ENCODE data around the gene SPHKAP. TPM values are rescaled to one million over a fixed set of nuclear protein-coding genes. Genes with fewer than 3 reads are reported as not detected.

The SPHKAP gene
- total RNA-seq, 1 donor from 2014 or later = 124 TPM

- ATAC-seq = peak; percentile 31
- no peak for DNase-seq
- intact Hi-C loops (cut with micrococcal nuclease) = loop anchor here (10.0 kb wide), 1 partner anchor 598 kb away; no protein-coding TSS in a partner anchor
These were observed 125.0 kb downstream of the SPHKAP start for GRCh38 chr2:228056293-228057097.

- ATAC-seq = peak; percentile 92
- no peak for DNase-seq
- intact Hi-C loops (cut with micrococcal nuclease) = no loop called here
These were observed 132.5 kb downstream of the SPHKAP start for GRCh38 chr2:228048838-228049490.

DNA sequence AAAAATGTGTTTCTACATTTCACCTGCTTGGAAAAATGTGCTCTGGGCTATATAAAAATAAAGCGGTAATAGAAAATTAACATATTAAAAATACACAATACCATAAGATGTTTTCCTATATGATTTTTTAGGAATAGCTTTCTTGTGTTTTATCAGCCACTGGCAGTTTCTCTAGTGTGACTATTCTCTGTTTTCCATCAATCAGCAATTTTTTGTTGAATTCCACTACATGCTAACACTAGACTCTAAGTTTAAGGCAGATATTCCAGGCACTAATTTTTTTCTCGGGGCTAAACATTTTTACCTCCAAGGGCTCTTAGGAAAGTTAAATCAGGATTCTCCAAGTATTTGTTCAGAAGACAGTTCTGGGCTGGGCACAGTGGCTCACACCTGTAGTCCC is 140.5 kb downstream of the SPHKAP start:
- intact Hi-C loops (cut with micrococcal nuclease) = no loop called here

DNA sequence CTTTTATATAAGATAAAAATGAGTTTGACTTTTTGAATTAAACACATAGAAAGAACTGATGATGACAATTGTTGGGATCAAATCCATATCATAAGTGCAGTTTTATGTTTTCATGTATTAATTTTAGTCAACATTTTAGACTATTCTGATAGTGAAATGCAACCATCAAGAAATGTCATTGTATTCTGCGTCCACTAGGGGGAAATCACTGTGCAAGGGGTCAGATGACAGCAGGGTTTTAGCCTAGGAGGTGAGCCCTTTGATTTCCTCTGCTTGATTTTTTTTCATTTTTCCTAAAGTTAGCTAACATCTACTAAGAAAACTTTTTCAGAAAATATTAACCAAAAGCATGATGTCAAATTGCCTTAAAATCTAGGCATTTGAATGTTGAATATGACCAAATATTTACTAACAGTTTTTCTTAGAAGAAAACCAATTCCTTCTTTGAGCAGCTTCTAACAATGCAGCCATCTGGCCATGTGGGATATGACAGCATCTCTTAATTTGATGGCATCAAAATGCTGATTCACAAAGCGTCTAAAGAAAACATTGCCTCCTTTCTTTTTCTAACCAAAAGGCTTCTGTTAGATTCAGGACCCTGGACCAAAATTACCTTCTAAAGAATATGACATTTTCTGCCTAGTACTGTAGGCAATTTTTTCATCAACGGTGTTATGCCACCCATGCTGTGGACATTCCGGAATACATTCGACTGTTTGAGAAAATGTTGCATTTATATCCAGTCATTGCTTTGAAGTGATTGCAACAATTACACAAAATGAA is 141.5 kb downstream of the SPHKAP start:
- DNase-seq = no peak
- no peak for ATAC-seq
- intact Hi-C loops (cut with micrococcal nuclease) = no loop called here

More for the DNA sequence above, 140.5 kb downstream of the SPHKAP start:
- ATAC-seq (no peak), DNase-seq (no peak)

- no peak for ATAC-seq
- no peak for DNase-seq
- intact Hi-C loops (cut with micrococcal nuclease) = no loop called here
These were observed 142.5 kb downstream of the SPHKAP start for GRCh38 chr2:228038967-228039366.

DNA sequence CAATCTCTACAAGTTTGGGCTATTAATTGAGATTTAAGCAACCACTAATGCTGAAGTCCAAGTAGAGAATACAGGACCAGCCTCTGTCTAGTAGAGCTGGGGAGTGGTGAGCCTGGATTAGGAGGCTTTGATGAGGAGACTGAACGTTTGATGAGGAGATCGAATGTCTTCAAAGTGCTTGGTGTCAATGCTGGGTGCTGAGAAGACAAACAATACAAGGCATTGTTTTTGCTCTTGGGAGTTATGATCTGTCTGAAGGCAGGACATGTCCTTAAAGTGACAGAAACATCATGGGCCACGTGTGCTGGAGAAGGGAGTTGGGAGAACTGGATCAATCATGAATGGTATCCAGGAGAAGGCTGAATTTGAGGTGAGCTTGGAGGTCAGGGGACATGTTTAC is 143.6 kb downstream of the SPHKAP start:
- ATAC-seq = no peak
- no peak for DNase-seq
- intact Hi-C loops (cut with micrococcal nuclease) = no loop called here

- no peak for ATAC-seq
- intact Hi-C loops (cut with micrococcal nuclease) = no loop called here
- no peak for DNase-seq
These were observed 157.9 kb downstream of the SPHKAP start for GRCh38 chr2:228023619-228024018.

GRCh38 chr2:228018311-228018710 is 163.2 kb downstream of the SPHKAP start:
- no peak for DNase-seq
- intact Hi-C loops (cut with micrococcal nuclease) = no loop called here
- ATAC-seq = peak; percentile 80

DNA sequence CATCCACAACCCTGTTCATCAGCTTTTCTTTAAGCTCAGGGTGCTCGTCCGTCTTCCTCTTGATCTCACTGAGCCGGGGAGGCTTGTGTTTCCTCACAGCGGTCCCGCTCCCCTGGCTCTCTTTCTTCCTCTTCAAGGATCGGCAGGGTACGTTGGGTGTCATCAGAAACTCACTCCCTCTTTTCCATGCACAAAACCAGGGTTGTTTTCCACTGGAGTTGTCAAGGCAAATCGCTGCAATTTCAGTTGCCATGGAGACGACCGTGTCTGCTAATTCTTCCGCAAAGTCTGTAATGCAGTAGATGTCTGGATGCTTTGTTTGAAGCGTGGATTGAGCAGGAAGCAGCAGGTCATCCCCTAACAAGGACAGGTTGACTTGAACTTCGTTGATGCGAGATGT is 163.7 kb downstream of the SPHKAP start:
- no peak for DNase-seq
- intact Hi-C loops (cut with micrococcal nuclease) = no loop called here
- no peak for ATAC-seq

- ATAC-seq (no peak), DNase-seq (no peak)
- intact Hi-C loops (cut with micrococcal nuclease) = no loop called here
These were observed 165.1 kb downstream of the SPHKAP start for GRCh38 chr2:228016402-228016801.

- ATAC-seq = no peak
These were observed 165.7 kb downstream of the SPHKAP start for GRCh38 chr2:228015741-228016140.

DNA sequence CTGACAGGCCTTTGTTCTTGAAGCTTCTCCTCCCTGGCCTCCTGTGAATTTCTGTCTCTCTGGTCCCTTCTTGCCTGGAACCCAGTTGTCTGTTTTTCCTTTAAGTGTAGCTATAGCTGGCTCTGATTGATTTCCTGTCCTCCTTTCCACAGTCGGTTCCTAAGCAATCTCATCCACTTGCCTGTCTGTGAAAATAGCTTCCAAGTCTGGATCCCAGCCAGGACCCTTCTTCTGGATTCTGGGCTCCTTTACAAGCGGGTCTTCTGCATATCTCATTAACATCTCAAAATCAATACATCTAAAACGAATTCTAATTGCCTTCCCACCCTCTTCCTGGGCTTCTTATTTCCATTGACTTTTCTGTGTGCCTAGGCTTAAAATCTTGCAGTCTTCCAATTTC is 185.1 kb downstream of the SPHKAP start:
- no peak for DNase-seq
- ATAC-seq = no peak
- intact Hi-C loops (cut with micrococcal nuclease) = no loop called here

More at GRCh38 chr2:228015741-228016140, 165.7 kb downstream of the SPHKAP start:
- DNase-seq = no peak
- intact Hi-C loops (cut with micrococcal nuclease) = no loop called here

- intact Hi-C loops (cut with micrococcal nuclease) = no loop called here
- no peak for ATAC-seq
- DNase-seq = no peak
These were observed 190.6 kb downstream of the SPHKAP start for GRCh38 chr2:227990937-227991336.

GRCh38 chr2:227973241-227973640 is 208.2 kb downstream of the SPHKAP start:
- DNase-seq = no peak

DNA sequence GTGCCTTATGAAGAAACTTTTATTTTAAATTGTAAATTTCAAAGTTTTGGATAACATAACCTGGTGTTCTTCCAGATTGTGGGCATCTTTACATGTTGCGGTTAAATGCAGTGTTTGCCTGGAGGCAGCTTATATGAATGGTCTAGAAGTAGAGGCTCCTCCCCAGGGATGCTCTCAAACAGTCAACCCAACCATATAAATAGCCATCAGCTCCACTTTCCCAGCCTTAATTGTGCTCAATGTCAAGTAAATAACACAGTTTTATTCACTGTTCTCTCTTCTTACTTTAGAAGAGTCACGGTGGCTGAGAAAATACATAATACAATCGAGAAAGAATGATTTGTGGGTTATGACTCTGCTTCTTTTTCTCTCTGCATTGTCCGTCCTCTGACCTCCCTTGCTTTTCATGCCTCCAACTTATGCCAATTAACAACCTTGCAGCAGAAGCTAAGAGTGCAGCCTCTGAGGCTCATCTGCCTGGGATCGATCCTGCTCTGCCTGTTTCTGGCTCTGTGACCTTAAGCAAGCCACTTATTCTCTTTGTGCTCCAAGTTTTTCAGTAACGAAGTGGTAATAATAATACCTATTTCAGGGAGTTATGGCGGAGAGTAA is 209.8 kb downstream of the SPHKAP start:
- ATAC-seq (no peak), DNase-seq (no peak)
- intact Hi-C loops (cut with micrococcal nuclease) = no loop called here

More at GRCh38 chr2:227973241-227973640, 208.2 kb downstream of the SPHKAP start:
- no peak for ATAC-seq
- intact Hi-C loops (cut with micrococcal nuclease) = no loop called here

DNA sequence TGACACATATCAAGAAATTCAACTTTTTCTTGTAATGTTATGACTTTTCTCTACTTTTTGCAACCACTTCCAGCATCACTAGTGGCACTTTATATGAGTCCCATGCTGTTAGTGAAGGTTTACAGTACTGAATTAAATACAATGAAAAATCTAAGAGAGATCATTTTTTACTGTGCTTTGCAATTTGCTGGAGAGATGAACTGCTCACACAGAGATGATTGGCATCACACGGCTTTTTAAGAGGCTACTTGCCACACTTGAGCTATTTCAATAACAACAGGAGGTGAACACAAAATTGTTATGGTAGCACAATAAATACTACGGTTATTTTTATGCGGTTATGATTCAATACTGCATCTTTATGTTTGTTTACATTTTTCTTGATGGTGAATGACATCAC is 221.2 kb downstream of the SPHKAP start:
- no peak for ATAC-seq
- intact Hi-C loops (cut with micrococcal nuclease) = no loop called here
- no peak for DNase-seq

- intact Hi-C loops (cut with micrococcal nuclease) = no loop called here
- DNase-seq = no peak
- no peak for ATAC-seq
These were observed 238.5 kb downstream of the SPHKAP start for GRCh38 chr2:227942965-227943364.

- intact Hi-C loops (cut with micrococcal nuclease) = no loop called here
- ATAC-seq = peak; percentile 71
- DNase-seq = no peak
These were observed 239.5 kb downstream of the SPHKAP start for GRCh38 chr2:227942021-227942420.

DNA sequence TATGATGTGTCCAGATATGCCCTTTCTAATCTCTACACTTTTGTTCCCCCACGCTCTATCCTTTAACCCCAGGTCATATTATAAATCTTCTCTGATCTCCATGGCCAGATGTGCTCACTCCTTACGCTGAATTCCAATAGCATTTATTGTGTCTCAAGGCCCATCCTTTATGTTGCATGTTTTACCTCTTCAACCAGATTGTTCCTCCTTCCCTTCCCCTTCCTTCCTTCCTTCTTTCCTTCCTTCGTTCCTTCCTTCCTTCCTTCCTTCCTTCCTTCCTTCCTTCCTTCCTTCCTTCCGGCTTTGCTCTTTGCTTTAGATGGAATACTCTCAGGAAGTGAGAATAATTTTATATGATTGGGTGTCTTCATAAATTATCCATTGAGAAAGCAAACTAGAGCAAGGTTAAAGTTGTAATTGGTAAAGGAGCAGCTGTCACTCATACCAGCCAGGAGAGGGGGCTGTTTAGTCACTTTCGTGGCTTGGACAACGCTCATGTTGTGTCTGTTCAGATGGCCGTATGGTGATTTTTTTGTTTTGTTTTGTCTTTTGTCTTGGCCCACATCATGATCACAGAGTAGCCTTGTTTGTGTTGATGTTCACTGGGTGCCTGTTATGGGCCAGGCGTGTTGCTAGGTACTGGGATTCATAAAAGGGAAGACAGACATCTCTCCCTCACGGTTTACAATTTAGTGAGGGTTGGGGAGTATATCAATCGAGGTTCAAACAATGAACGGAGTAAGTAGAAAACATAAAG is 242.0 kb downstream of the SPHKAP start:
- ATAC-seq (peak; percentile 74), DNase-seq (no peak)
- intact Hi-C loops (cut with micrococcal nuclease) = loop anchor here (5.0 kb wide), 1 partner anchor 723 kb away; no protein-coding TSS in a partner anchor

Measured in left ventricle myocardium superior (tissue), 1 donor.